ENCODE data around the gene FAM20A.

DNA sequence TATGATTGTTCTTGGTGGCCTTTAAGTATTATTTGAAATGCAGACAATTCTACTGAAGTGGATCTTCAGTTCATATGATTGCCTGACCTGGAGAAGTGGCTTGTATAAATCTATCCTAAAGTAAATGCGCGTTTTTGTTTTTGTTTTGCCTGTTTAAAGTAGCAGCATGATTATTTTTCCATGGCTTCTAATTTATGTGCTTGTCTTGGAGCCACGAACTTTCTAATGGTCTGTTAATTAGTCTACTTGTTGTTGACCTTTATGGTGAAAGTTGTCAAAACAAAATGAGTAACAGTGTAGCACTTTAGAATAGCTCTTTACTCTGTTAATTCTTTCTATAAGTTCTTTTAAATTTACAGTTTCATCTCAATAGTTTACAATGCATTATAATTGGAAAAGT is 87.2 kb downstream of the FAM20A start:
- TF ChIP-seq, protein P1, sequence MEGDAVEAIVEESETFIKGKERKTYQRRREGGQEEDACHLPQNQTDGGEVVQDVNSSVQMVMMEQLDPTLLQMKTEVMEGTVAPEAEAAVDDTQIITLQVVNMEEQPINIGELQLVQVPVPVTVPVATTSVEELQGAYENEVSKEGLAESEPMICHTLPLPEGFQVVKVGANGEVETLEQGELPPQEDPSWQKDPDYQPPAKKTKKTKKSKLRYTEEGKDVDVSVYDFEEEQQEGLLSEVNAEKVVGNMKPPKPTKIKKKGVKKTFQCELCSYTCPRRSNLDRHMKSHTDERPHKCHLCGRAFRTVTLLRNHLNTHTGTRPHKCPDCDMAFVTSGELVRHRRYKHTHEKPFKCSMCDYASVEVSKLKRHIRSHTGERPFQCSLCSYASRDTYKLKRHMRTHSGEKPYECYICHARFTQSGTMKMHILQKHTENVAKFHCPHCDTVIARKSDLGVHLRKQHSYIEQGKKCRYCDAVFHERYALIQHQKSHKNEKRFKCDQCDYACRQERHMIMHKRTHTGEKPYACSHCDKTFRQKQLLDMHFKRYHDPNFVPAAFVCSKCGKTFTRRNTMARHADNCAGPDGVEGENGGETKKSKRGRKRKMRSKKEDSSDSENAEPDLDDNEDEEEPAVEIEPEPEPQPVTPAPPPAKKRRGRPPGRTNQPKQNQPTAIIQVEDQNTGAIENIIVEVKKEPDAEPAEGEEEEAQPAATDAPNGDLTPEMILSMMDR (IDR thresholded peaks at IDR 0.05; ENCODE audit: low read length) = no peak
- TF ChIP-seq EZH2 (IDR thresholded peaks at IDR 0.05; ENCODE audit: borderline replicate concordance, low read length) = no peak

Data from OCI-LY1 (cell line).